ENCODE data around the gene PRRX2. TPM values are rescaled to one million over a fixed set of nuclear protein-coding genes. Genes with fewer than 3 reads are reported as not detected.

The PRRX2 gene
- total RNA-seq, 1 donor from 2014 or later = 112 TPM

GRCh38 chr9:129624168-129624759 lies 41.2 kb upstream of the PRRX2 start:
- DNase-seq (ENCODE audit: low spot score in 2 of 2) = no peak
- Histone ChIP-seq H3K27me3 (no peaks in the 10 kb centered on the region), H3K9me3 (no peaks in the 10 kb centered on the region), H3K27ac (peak overlapping the region in 1 of 2 donors; percentile 14), H3K36me3 (no peaks in the 10 kb centered on the region), H3K4me1 (peaks cover 11 to 31% of the 10 kb centered on the region in 2 donors), H3K4me3 (no peak overlapping the region)
- intact Hi-C loops (cut with DNase I) = no loop called here
- TF ChIP-seq, protein P1, sequence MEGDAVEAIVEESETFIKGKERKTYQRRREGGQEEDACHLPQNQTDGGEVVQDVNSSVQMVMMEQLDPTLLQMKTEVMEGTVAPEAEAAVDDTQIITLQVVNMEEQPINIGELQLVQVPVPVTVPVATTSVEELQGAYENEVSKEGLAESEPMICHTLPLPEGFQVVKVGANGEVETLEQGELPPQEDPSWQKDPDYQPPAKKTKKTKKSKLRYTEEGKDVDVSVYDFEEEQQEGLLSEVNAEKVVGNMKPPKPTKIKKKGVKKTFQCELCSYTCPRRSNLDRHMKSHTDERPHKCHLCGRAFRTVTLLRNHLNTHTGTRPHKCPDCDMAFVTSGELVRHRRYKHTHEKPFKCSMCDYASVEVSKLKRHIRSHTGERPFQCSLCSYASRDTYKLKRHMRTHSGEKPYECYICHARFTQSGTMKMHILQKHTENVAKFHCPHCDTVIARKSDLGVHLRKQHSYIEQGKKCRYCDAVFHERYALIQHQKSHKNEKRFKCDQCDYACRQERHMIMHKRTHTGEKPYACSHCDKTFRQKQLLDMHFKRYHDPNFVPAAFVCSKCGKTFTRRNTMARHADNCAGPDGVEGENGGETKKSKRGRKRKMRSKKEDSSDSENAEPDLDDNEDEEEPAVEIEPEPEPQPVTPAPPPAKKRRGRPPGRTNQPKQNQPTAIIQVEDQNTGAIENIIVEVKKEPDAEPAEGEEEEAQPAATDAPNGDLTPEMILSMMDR (IDR thresholded peaks at IDR 0.05) = peak; percentile 48 to 79 (median 69)

GRCh38 chr9:129624947-129625346 lies 40.5 kb upstream of the PRRX2 start:
- Histone ChIP-seq H3K4me1 (peaks cover 11 to 30% of the 10 kb centered on the region in 2 donors), H3K4me3 (peak overlapping the region in 1 of 2 donors; percentile 70), H3K9me3 (no peaks in the 10 kb centered on the region), H3K36me3 (no peaks in the 10 kb centered on the region), H3K27me3 (no peaks in the 10 kb centered on the region), H3K27ac (no peak overlapping the region)
- DNase-seq (ENCODE audit: low spot score in 2 of 2) = no peak
- TF ChIP-seq, protein P1 (IDR thresholded peaks at IDR 0.05) = no peak
- intact Hi-C loops (cut with DNase I) = loop anchor here (5.0 kb wide), 1 partner anchor 448 kb away; the partner anchor contains the start of gene IER5L

- peaks cover 4 to 22% of the 10 kb centered on the region in 2 donors for H3K4me1 ChIP-seq
- intact Hi-C loops (cut with DNase I) = loop anchor here (1.0 to 5.0 kb wide), 2 partner anchors 16 to 449 kb away; partner anchors contain the start of genes ASB6 and IER5L
- peak within 1 kb of the TSS; percentile 70 to 97 for H3K4me3 ChIP-seq
- H3K27me3 ChIP-seq = no peaks in the 10 kb centered on the region
- H3K27ac ChIP-seq = peak within 1 kb of the TSS; percentile 81 to 97
- H3K9me3 ChIP-seq = no peaks in the 10 kb centered on the region
- TF ChIP-seq, protein P1 (IDR thresholded peaks at IDR 0.05) = no peak
- peaks cover 0 to 3% of the 10 kb centered on the region in 2 donors for H3K36me3 ChIP-seq
- peak; percentile 43 to 93 for DNase-seq (ENCODE audit: low spot score in 2 of 2)
These were observed 39.3 kb upstream of the PRRX2 start, which contains the start of gene NTMT1 for GRCh38 chr9:129626079-129626624. TSS of gene NTMT1 (plus strand) at chr9:129626163. CDS start at chr9:129632704, 6,541 bp downstream.

DNA sequence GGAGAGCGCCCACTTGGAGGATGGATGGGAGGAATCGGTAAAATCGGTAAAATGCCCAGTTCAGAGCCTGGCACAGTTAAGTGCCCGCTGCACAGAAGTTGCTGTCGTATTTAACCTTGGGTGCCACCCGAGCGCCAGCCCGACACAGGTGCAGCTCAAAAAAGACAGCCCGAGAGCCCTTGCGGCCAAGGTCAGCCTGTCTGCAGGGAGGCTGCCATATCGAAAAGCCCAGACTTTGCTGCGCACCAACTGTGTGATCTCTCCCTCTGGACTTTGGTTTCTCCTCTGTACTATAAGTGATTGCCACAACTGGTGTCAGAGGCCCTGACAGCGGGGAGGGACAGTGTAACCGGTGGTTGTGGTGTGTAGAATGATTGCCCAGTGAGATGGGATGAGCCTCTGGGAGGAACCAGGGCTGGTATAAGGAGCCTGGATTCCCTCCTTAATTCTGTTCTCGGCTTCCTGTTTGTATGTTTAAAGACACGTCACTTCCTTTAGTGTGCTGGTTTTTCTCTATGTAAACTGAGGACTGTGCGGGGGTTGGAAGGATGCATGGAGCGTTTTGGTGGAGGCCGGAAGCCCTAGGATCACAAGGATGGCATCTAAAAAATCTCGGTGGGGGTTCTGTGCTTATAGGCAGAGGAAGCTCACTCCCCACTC lies 38.7 kb upstream of the PRRX2 start:
- no peaks in the 10 kb centered on the region for H3K27me3 ChIP-seq
- intact Hi-C loops (cut with DNase I) = loop anchor here (1.0 to 5.0 kb wide), 2 partner anchors 16 to 449 kb away; partner anchors contain the start of genes ASB6 and IER5L
- H3K4me3 ChIP-seq = peak overlapping the region; percentile 70 to 97
- TF ChIP-seq, protein P1 (IDR thresholded peaks at IDR 0.05) = no peak
- no peak for DNase-seq (ENCODE audit: low spot score in 2 of 2)
- H3K27ac ChIP-seq = peak overlapping the region; percentile 81 to 97
- H3K36me3 ChIP-seq = peaks cover 0 to 4% of the 10 kb centered on the region in 2 donors
- H3K4me1 ChIP-seq = peaks cover 4 to 22% of the 10 kb centered on the region in 2 donors
- H3K9me3 ChIP-seq = no peaks in the 10 kb centered on the region

DNA sequence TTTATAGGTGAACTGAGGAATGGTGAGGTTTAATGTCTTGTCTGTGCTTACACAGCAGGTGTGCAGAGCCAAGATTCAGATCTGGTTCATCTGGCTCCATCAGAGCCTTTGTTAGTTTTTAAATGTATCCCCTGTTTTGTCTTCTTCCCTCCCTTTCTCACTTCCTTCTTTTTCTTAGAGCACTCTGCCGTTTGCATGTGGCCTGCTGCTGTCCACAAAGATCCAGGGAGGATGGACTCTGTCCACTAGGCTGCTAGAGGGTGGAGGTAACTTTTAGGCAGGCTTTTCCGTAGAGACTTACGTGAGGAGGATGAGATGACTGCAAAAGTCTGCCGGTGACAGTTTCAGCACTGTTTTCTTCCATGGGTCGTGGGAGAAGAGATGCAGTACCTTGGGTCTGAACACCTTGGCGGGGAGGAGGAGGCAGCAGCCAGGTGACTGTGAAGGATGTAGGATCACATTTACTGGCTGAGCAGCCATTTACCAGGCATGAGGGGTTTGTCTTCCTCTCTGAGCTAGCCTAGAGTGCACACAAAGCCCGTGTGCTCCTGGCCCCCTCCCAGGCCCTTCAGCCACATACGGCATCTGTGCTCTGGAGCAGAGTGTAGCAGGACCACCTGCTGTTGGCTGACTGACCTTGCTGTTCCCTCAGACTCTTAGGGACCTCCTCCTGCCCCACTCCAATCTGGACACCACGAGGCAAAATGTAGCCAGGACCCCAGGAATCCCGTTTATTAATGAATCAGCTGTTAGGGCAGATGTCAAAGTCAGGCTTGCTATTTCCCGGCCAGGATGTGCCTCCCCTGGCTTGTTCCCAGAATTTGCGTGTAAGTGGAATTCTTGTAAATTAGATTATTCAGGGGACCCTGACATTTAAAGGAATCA lies 37.6 kb upstream of the PRRX2 start:
- TF ChIP-seq, protein P1 (IDR thresholded peaks at IDR 0.05) = no peak
- Histone ChIP-seq H3K4me1 (peaks cover 4 to 22% of the 10 kb centered on the region in 2 donors), H3K27ac (no peak overlapping the region), H3K9me3 (no peaks in the 10 kb centered on the region), H3K36me3 (peaks cover 1 to 8% of the 10 kb centered on the region in 2 donors), H3K4me3 (peak overlapping the region; percentile 70 to 97), H3K27me3 (no peaks in the 10 kb centered on the region)
- intact Hi-C loops (cut with DNase I) = loop anchor here (5.0 kb wide), 1 partner anchor 450 kb away; the partner anchor contains the start of gene IER5L
- no peak for DNase-seq (ENCODE audit: low spot score in 2 of 2)
